Measurements from ENCODE around the gene CRIP1. TPM values are rescaled to one million over a fixed set of nuclear protein-coding genes. Genes with fewer than 3 reads are reported as not detected.

The CRIP1 gene
- total RNA-seq, 1 donor from 2014 or later, result 65.9 TPM

GRCh38 chr14:105444859-105445258, 41.8 kb upstream of the CRIP1 start:
- Histone ChIP-seq H3K36me3 (peaks cover 18% of the 10 kb centered on the region), H3K9me3 (replicated peaks) (no peaks in the 10 kb centered on the region), H3K27me3 (ENCODE audit: low read depth) (no peaks in the 10 kb centered on the region), H3K27ac (replicated peaks) (no peak overlapping the region), H3K4me1 (peaks cover 31% of the 10 kb centered on the region), H3K4me3 (no peak overlapping the region)
- no peak for TF ChIP-seq CTCF (IDR thresholded peaks at IDR 0.05; ENCODE audit: borderline replicate concordance)
- intact Hi-C loops (cut with micrococcal nuclease), result no loop called here
- no peak for DNase-seq

GRCh38 chr14:105445290-105445689, 41.4 kb upstream of the CRIP1 start:
- Histone ChIP-seq H3K27me3 (ENCODE audit: low read depth) (no peaks in the 10 kb centered on the region), H3K4me1 (peaks cover 35% of the 10 kb centered on the region), H3K4me3 (no peak overlapping the region), H3K36me3 (peaks cover 19% of the 10 kb centered on the region), H3K27ac (replicated peaks) (no peak overlapping the region), H3K9me3 (replicated peaks) (no peaks in the 10 kb centered on the region)
- no peak for TF ChIP-seq CTCF (IDR thresholded peaks at IDR 0.05; ENCODE audit: borderline replicate concordance)
- intact Hi-C loops (cut with micrococcal nuclease), result no loop called here
- no peak for DNase-seq

- no peak for TF ChIP-seq CTCF (IDR thresholded peaks at IDR 0.05; ENCODE audit: borderline replicate concordance)
- no peak overlapping the region for H3K4me3 ChIP-seq
- intact Hi-C loops (cut with micrococcal nuclease), result no loop called here
- H3K9me3 ChIP-seq (replicated peaks), result no peaks in the 10 kb centered on the region
- no peaks in the 10 kb centered on the region for H3K27me3 ChIP-seq (ENCODE audit: low read depth)
- peaks cover 27% of the 10 kb centered on the region for H3K36me3 ChIP-seq
- DNase-seq, result no peak
- peaks cover 30% of the 10 kb centered on the region for H3K4me1 ChIP-seq
- H3K27ac ChIP-seq (replicated peaks), result no peak overlapping the region
Measured at GRCh38 chr14:105445901-105446845, 40.5 kb upstream of the CRIP1 start.

- Histone ChIP-seq H3K4me1 (peaks cover 30% of the 10 kb centered on the region), H3K27me3 (ENCODE audit: low read depth) (no peaks in the 10 kb centered on the region), H3K27ac (replicated peaks) (no peak overlapping the region), H3K4me3 (no peak overlapping the region), H3K36me3 (peaks cover 31% of the 10 kb centered on the region), H3K9me3 (replicated peaks) (no peaks in the 10 kb centered on the region)
- intact Hi-C loops (cut with micrococcal nuclease), result no loop called here
- no peak for TF ChIP-seq CTCF (IDR thresholded peaks at IDR 0.05; ENCODE audit: borderline replicate concordance)
- no peak for DNase-seq
Measured at GRCh38 chr14:105446971-105447370, 39.7 kb upstream of the CRIP1 start.

- no peaks in the 10 kb centered on the region for H3K9me3 ChIP-seq (replicated peaks)
- no peak for TF ChIP-seq CTCF (IDR thresholded peaks at IDR 0.05; ENCODE audit: borderline replicate concordance)
- intact Hi-C loops (cut with micrococcal nuclease), result no loop called here
- peak overlapping the region; percentile 56 for H3K27ac ChIP-seq (replicated peaks)
- H3K36me3 ChIP-seq, result peaks cover 32% of the 10 kb centered on the region
- peaks cover 34% of the 10 kb centered on the region for H3K4me1 ChIP-seq
- no peak for DNase-seq
- peak overlapping the region; percentile 43 for H3K4me3 ChIP-seq
- H3K27me3 ChIP-seq (ENCODE audit: low read depth), result no peaks in the 10 kb centered on the region
Measured at GRCh38 chr14:105447651-105448640, 38.7 kb upstream of the CRIP1 start.
